HCT116 (cell line): Measurements from ENCODE around the gene ATM. TPM values are rescaled to one million over a fixed set of nuclear protein-coding genes. Genes with fewer than 3 reads are reported as not detected.

Experiments
- ATAC-seq: fragments of 200-7000 bp; cut with Tn5 transposase; 2 replicates; pipeline ENCODE4 v1.9.1; 2020; ENCODE audit warnings: mild to moderate bottlenecking, moderate library complexity
- BruUV-seq: library from RNA; stranded (reverse); fragments of 400-500 nt; replicated peaks from 2 replicates; lab custom pipeline; 2021; lab: Mats Ljungman, UMichigan
- CTCF ChIA-PET: fragments of 300-600 bp; sonication (Branson Sonifier 250); formaldehyde crosslinking; loops from one replicate; lab custom pipeline; 2021; ENCODE audit warnings: antibody characterized with exemption; lab: Charles Lee
- POLR2A ChIA-PET: fragments of 300-600, 350-600 bp; sonication (Branson Sonifier 250); formaldehyde crosslinking; loops from one replicate; lab custom pipeline; 2021; ENCODE audit warnings: antibody characterized with exemption; lab: Charles Lee
- RAD21 ChIA-PET, 2 experiments: fragments of 300-600 bp; sonication (Branson Sonifier 250); formaldehyde crosslinking; loops; one replicate each; lab custom pipeline; 2023; ENCODE audit warnings: low total read pairs in 2 of 2; ENCODE audit not compliant: uncharacterized antibody in 2 of 2, unreplicated experiment in 2 of 2, low non-redundant PET in 1 of 2; lab: Charles Lee
- DNase-seq: peaks from one replicate; pipeline ENCODE4 v3.0.0-alpha.2; 2010; ENCODE audit warnings: low read depth, low spot score
- H2AFZ ChIP-seq: fragments of 200-600 bp; shearing (Covaris generic), sonication (generic); 2 replicates; pipeline ENCODE4 v1.6.1; 2017; ENCODE audit warnings: low read depth, mixed run types, mixed read lengths, antibody characterized with exemption, low read length; ENCODE audit not compliant: poor library complexity, severe bottlenecking
- H3K27ac ChIP-seq: 2 replicates; pipeline ENCODE4 v1.5.1; 2012; ENCODE audit warnings: low read depth, low read length
- H3K27me3 ChIP-seq: fragments of 200-600 bp; sonication (generic); 2 replicates; pipeline ENCODE4 v1.6.1; 2016; ENCODE audit warnings: mixed run types, low read length, mixed read lengths; ENCODE audit not compliant: insufficient read depth
- H3K36me3 ChIP-seq, 2 experiments: fragments of 200-500 bp in 1 of 2; fragments of 200-600 bp in 1 of 2; sonication (Bioruptor generic) in 1 of 2; sonication (generic) in 1 of 2; 2 replicates each; pipeline versions ENCODE4 v1.5.1 to v1.6.1; 2014 to 2016; ENCODE audit warnings: low read length in 2 of 2, inconsistent platforms in 1 of 2, mixed read lengths in 1 of 2, mixed run types in 1 of 2; ENCODE audit not compliant: insufficient read depth in 2 of 2, control insufficient read depth in 1 of 2
- H3K4me1 ChIP-seq, 2 experiments: fragments of 200-600 bp in 1 of 2; sonication (generic) in 1 of 2; 2 replicates each; pipeline versions ENCODE4 v1.5.1 to v1.6.1; 2012 to 2017; ENCODE audit warnings: low read length in 2 of 2, inconsistent platforms in 1 of 2, mild to moderate bottlenecking in 1 of 2, mixed read lengths in 1 of 2, mixed run types in 1 of 2, moderate library complexity in 1 of 2; ENCODE audit not compliant: insufficient read depth in 2 of 2, control insufficient read depth in 1 of 2
- H3K4me2 ChIP-seq: fragments of 200-600 bp; sonication (generic); 2 replicates; pipeline ENCODE4 v1.6.1; 2017; ENCODE audit warnings: mixed run types, low read length, mixed read lengths
- H3K4me3 ChIP-seq, 2 experiments: fragments of 200-600 bp in 1 of 2; sonication (generic) in 1 of 2; replicated peaks in 1 of 2; 2 replicates each; pipeline ENCODE4 v1.5.1; 2011 to 2016; ENCODE audit warnings: low read length in 2 of 2, control low read depth in 1 of 2, low read depth in 1 of 2, mild to moderate bottlenecking in 1 of 2, mixed read lengths in 1 of 2, mixed run types in 1 of 2
- H3K79me2 ChIP-seq: fragments of 200-600 bp; sonication (generic); 2 replicates; pipeline ENCODE4 v1.6.1; 2017; ENCODE audit warnings: mild to moderate bottlenecking, mixed run types, low read length, moderate library complexity, mixed read lengths; ENCODE audit not compliant: insufficient read depth
- H3K9ac ChIP-seq: fragments of 200-600 bp; sonication (generic); 2 replicates; pipeline ENCODE4 v1.6.1; 2016; ENCODE audit warnings: low read length, mixed read lengths
- H3K9me2 ChIP-seq: fragments of 200-600 bp; sonication (generic), shearing (Covaris generic); 2 replicates; pipeline ENCODE4 v1.6.1; 2017; ENCODE audit warnings: mixed run types, mild to moderate bottlenecking, moderate library complexity; ENCODE audit not compliant: insufficient read depth
- H3K9me3 ChIP-seq, 2 experiments: fragments of 200-500 bp in 1 of 2; fragments of 200-600 bp in 1 of 2; sonication (Bioruptor generic) in 1 of 2; sonication (generic) in 1 of 2; 2 replicates each; pipeline ENCODE4 v1.6.1; 2014 to 2017; ENCODE audit warnings: low read length in 2 of 2, mixed read lengths in 2 of 2, inconsistent platforms in 1 of 2, low read depth in 1 of 2, mild to moderate bottlenecking in 1 of 2, mixed run types in 1 of 2, moderate library complexity in 1 of 2; ENCODE audit not compliant: control insufficient read depth in 1 of 2, insufficient read depth in 1 of 2
- H4K20me1 ChIP-seq: fragments of 200-600 bp; sonication (generic), shearing (Covaris generic); 2 replicates; pipeline ENCODE4 v1.6.1; 2017; ENCODE audit warnings: mixed run types, mild to moderate bottlenecking, moderate library complexity; ENCODE audit not compliant: insufficient read depth
- ATF3 ChIP-seq: IDR thresholded peaks from 2 replicates; pipeline ENCODE4 v1.6.1; 2012
- CBX3 ChIP-seq: IDR thresholded peaks from 2 replicates; pipeline ENCODE4 v1.6.1; 2012; ENCODE audit warnings: low read depth
- CEBPB ChIP-seq: IDR thresholded peaks from 2 replicates; pipeline ENCODE4 v1.6.1; 2012; ENCODE audit warnings: low read depth
- EGR1 ChIP-seq: IDR thresholded peaks from 2 replicates; pipeline ENCODE4 v1.6.1; 2012; ENCODE audit warnings: low read depth
- ELF1 ChIP-seq: IDR thresholded peaks from 2 replicates; pipeline ENCODE4 v1.6.1; 2012; ENCODE audit warnings: low read depth, borderline replicate concordance
- FOSL1 ChIP-seq: IDR thresholded peaks from 2 replicates; pipeline ENCODE4 v1.6.1; 2012; ENCODE audit warnings: low read depth
- JUND ChIP-seq: IDR thresholded peaks from 2 replicates; pipeline ENCODE4 v1.6.1; 2012
- POLR2AphosphoS5 ChIP-seq: IDR thresholded peaks from 2 replicates; pipeline ENCODE4 v1.6.1; 2011; ENCODE audit warnings: mild to moderate bottlenecking, low read depth, low read length, moderate library complexity
- REST ChIP-seq: IDR thresholded peaks from 2 replicates; pipeline ENCODE4 v1.6.1; 2012; ENCODE audit warnings: low read depth
- SIN3A ChIP-seq: IDR thresholded peaks from 2 replicates; pipeline ENCODE4 v1.6.1; 2012; ENCODE audit warnings: low read depth
- SP1 ChIP-seq: IDR thresholded peaks from 2 replicates; pipeline ENCODE4 v1.6.1; 2012; ENCODE audit warnings: low read depth
- TCF7L2 ChIP-seq: IDR thresholded peaks from 2 replicates; pipeline ENCODE4 v1.7.0; 2011; ENCODE audit warnings: borderline replicate concordance, inconsistent platforms; ENCODE audit not compliant: insufficient read depth, insufficient read length; ENCODE audit errors: extremely low read depth
- YY1 ChIP-seq: IDR thresholded peaks from 2 replicates; pipeline ENCODE4 v1.6.1; 2011; ENCODE audit warnings: low read length, low read depth, moderate library complexity, mild to moderate bottlenecking; ENCODE audit not compliant: insufficient replicate concordance; ENCODE audit errors: extremely low read depth
- ZBTB33 ChIP-seq: IDR thresholded peaks from 2 replicates; pipeline ENCODE4 v1.6.1; 2011; ENCODE audit warnings: mild to moderate bottlenecking, low read length, moderate library complexity; ENCODE audit not compliant: insufficient replicate concordance; ENCODE audit errors: extremely low read depth
- ZFX ChIP-seq: fragments of 450-650 bp; IDR thresholded peaks from 2 replicates; pipeline ENCODE4 v1.6.1; 2017
- ZNF274 ChIP-seq: fragments of 200-500 bp; sonication (Bioruptor generic); IDR thresholded peaks from 2 replicates; pipeline ENCODE4 v1.6.1; 2014; ENCODE audit warnings: mild to moderate bottlenecking, low read depth, low read length, inconsistent platforms
- intact Hi-C: fragments of 100-400 bp; cut with micrococcal nuclease; formaldehyde crosslinking; loops from 2 replicates; pipeline ENCODE4 v1.10.0; 2022
- total RNA-seq: library from RNA; stranded (reverse); gene quantifications from one replicate; pipeline ENCODE4 v1.2.1, GENCODE V29; 2021; ENCODE audit not compliant: unreplicated experiment

The ATM gene
- total RNA-seq, 1 experiment from 2014 or later, result 32.2 TPM

- TF ChIP-seq REST (no peak), YY1 (no peak), ELF1 (no peak), TCF7L2 (no peak), ZFX (no peak), CBX3 (no peak)
Measured at GRCh38 chr11:108224366-108224765, 1.5 kb downstream of the ATM start (continued).

GRCh38 chr11:108224911-108225786, 2.3 kb downstream of the ATM start:
- Histone ChIP-seq H3K27ac (no peak overlapping the region), H3K4me2 (peak overlapping the region; percentile 79; the same call in 1 of the 2 replicates)
- intact Hi-C loops, result no loop called here
- no peak for TF ChIP-seq POLR2AphosphoS5
- no peak for TF ChIP-seq ATF3
- TF ChIP-seq CEBPB, result no peak
- no peak for TF ChIP-seq FOSL1
- no peak for TF ChIP-seq ELF1
- TF ChIP-seq SIN3A, result no peak
- no peak for TF ChIP-seq EGR1
- TF ChIP-seq YY1, result no peak
- TF ChIP-seq SP1, result no peak
- TF ChIP-seq JUND, result no peak
- TF ChIP-seq ZNF274, result no peak
- TF ChIP-seq ZBTB33, result no peak
- no peak for TF ChIP-seq ZFX

More at GRCh38 chr11:108224911-108225786, 2.3 kb downstream of the ATM start:
- no peaks in the 10 kb centered on the region for H3K27me3 ChIP-seq
- DNase-seq, result no peak
- no peaks in the 10 kb centered on the region for H3K9me3 ChIP-seq
- ChIA-PET CTCF (no interaction called here), RAD21 (no interaction called here), POLR2A (no interaction called here)
- H3K9ac ChIP-seq, result no peak overlapping the region
- no peaks in the 10 kb centered on the region for H3K9me2 ChIP-seq
- H3K79me2 ChIP-seq, result peaks cover 60% of the 10 kb centered on the region
- no peak overlapping the region for H3K4me3 ChIP-seq
- no peaks in the 10 kb centered on the region; the same call in 1 of the 2 replicates for H4K20me1 ChIP-seq
- H2AFZ ChIP-seq, result no peak overlapping the region
- H3K36me3 ChIP-seq, result peaks cover 10 to 15% of the 10 kb centered on the region in 2 experiments; a peak in 3 of 4 replicates
- H3K4me1 ChIP-seq, result peaks cover 6 to 22% of the 10 kb centered on the region in 2 experiments; a peak in 3 of 4 replicates
- no TSS peak for BruUV-seq
- ATAC-seq, result no peak
